IMR-90 (cell line): Measurements from ENCODE around the gene RNF14. TPM values are rescaled to one million over a fixed set of nuclear protein-coding genes. Genes with fewer than 3 reads are reported as not detected.

Experiments
- ATAC-seq: fragments of 200-7000 bp; cut with Tn5 transposase; 2 replicates; pipeline ENCODE4 v1.9.1; 2020; ENCODE audit warnings: low read depth, mild to moderate bottlenecking, moderate library complexity
- BruUV-seq: library from RNA; stranded (reverse); fragments of 400-500 nt; replicated peaks from 2 replicates; lab custom pipeline; 2021; lab: Mats Ljungman, UMichigan
- CTCF ChIA-PET: fragments of 300-600 bp; formaldehyde crosslinking; extraction: SDS; loops from one replicate; lab custom pipeline; 2021; ENCODE audit warnings: antibody characterized with exemption; lab: Yijun Ruan, JAX
- POLR2A ChIA-PET: fragments of 300-600 bp; sonication (Branson Sonifier 250); formaldehyde crosslinking; loops from one replicate; lab custom pipeline; 2022; ENCODE audit warnings: antibody characterized with exemption; ENCODE audit not compliant: unreplicated experiment; lab: Charles Lee
- DNase-seq: peaks from one replicate; pipeline ENCODE4 v3.0.0; 2013
- H2AFZ ChIP-seq: replicated peaks from 2 replicates; pipeline ENCODE3; 2013; ENCODE audit warnings: low read length, mild to moderate bottlenecking; ENCODE audit not compliant: poor library complexity
- H2AK5ac ChIP-seq: 2 replicates; pipeline ENCODE4 v1.6.1; 2013; ENCODE audit warnings: low read depth, low read length, inconsistent platforms
- H2AK9ac ChIP-seq: replicated peaks from 2 replicates; pipeline ENCODE3; 2013; ENCODE audit warnings: mild to moderate bottlenecking, low read depth, low read length, moderate library complexity; ENCODE audit not compliant: poor library complexity
- H2BK120ac ChIP-seq: 2 replicates; pipeline ENCODE4 v1.6.1; 2013; ENCODE audit warnings: low read depth, low read length, inconsistent platforms
- H2BK15ac ChIP-seq: 3 replicates; pipeline ENCODE4 v1.6.1; 2013; ENCODE audit warnings: low read depth, low read length, inconsistent platforms
- H2BK20ac ChIP-seq: 2 replicates; pipeline ENCODE4 v1.6.1; 2013; ENCODE audit warnings: low read depth, mild to moderate bottlenecking, inconsistent platforms, low read length, moderate library complexity
- H2BK5ac ChIP-seq: 2 replicates; pipeline ENCODE4 v1.6.1; 2013; ENCODE audit warnings: mild to moderate bottlenecking, low read depth, low read length, inconsistent platforms; ENCODE audit not compliant: poor library complexity, severe bottlenecking
- H3K14ac ChIP-seq: replicated peaks from 2 replicates; pipeline ENCODE4 v1.6.1; 2013; ENCODE audit warnings: low read depth, low read length, inconsistent platforms
- H3K18ac ChIP-seq: 2 replicates; pipeline ENCODE4 v1.6.1; 2013; ENCODE audit warnings: low read depth, low read length, control low read depth
- H3K23ac ChIP-seq: 2 replicates; pipeline ENCODE4 v1.6.1; 2013; ENCODE audit warnings: low read depth, low read length, inconsistent platforms
- H3K27ac ChIP-seq: 2 replicates; pipeline ENCODE4 v1.5.1; 2013; ENCODE audit warnings: mild to moderate bottlenecking, control low read depth, low read length; ENCODE audit not compliant: insufficient read depth
- H3K27me3 ChIP-seq: 2 replicates; pipeline ENCODE4 v1.6.1; 2013; ENCODE audit warnings: low read length; ENCODE audit not compliant: control insufficient read depth, insufficient read depth
- H3K36me3 ChIP-seq: 2 replicates; pipeline ENCODE4 v1.6.1; 2013; ENCODE audit warnings: low read length, mixed read lengths; ENCODE audit not compliant: control insufficient read depth, insufficient read depth
- H3K4ac ChIP-seq: 2 replicates; pipeline ENCODE4 v1.6.1; 2013; ENCODE audit warnings: low read depth, low read length, inconsistent platforms
- H3K4me1 ChIP-seq: 2 replicates; pipeline ENCODE4 v1.6.1; 2013; ENCODE audit warnings: low read length, mixed read lengths; ENCODE audit not compliant: control insufficient read depth, insufficient read depth
- H3K4me2 ChIP-seq: 2 replicates; pipeline ENCODE4 v1.6.1; 2013; ENCODE audit warnings: low read depth, mild to moderate bottlenecking, control low read depth, low read length, moderate library complexity
- H3K4me3 ChIP-seq: 2 replicates; pipeline ENCODE4 v1.5.1; 2013; ENCODE audit warnings: low read depth, mild to moderate bottlenecking, control low read depth, low read length, moderate library complexity; ENCODE audit not compliant: insufficient read depth
- H3K56ac ChIP-seq: 2 replicates; pipeline ENCODE4 v1.6.1; 2013; ENCODE audit warnings: low read length, inconsistent platforms; ENCODE audit not compliant: insufficient read depth; ENCODE audit errors: extremely low read depth
- H3K79me1 ChIP-seq, 2 experiments: 2 replicates each; pipeline ENCODE4 v1.6.1; 2013; ENCODE audit warnings: low read length in 2 of 2, inconsistent platforms in 1 of 2, low read depth in 1 of 2
- H3K9ac ChIP-seq: 2 replicates; pipeline ENCODE4 v1.6.1; 2013; ENCODE audit warnings: low read depth, low read length, control low read depth
- H3K9me1 ChIP-seq: 2 replicates; pipeline ENCODE4 v1.6.1; 2013; ENCODE audit warnings: low read length, inconsistent platforms; ENCODE audit not compliant: insufficient read depth
- H3K9me3 ChIP-seq: 2 replicates; pipeline ENCODE4 v1.6.1; 2013; ENCODE audit warnings: low read length; ENCODE audit not compliant: control insufficient read depth, insufficient read depth
- H4K20me1 ChIP-seq: 2 replicates; pipeline ENCODE4 v1.6.1; 2013; ENCODE audit warnings: low read length, inconsistent platforms; ENCODE audit not compliant: insufficient read depth
- H4K5ac ChIP-seq: 2 replicates; pipeline ENCODE4 v1.6.1; 2013; ENCODE audit warnings: mild to moderate bottlenecking, low read depth, low read length, control low read depth
- H4K8ac ChIP-seq, 2 experiments: 2 replicates each; pipeline ENCODE4 v1.6.1; 2013; ENCODE audit warnings: low read depth in 2 of 2, low read length in 2 of 2, control low read depth in 1 of 2, inconsistent platforms in 1 of 2
- H4K91ac ChIP-seq: 2 replicates; pipeline ENCODE4 v1.6.1; 2013; ENCODE audit warnings: low read depth, low read length, inconsistent platforms; ENCODE audit not compliant: insufficient read depth
- CHD1 ChIP-seq: IDR thresholded peaks from 2 replicates; pipeline ENCODE4 v1.6.1; 2012; ENCODE audit warnings: low read depth, low read length, improper control_type of control experiment
- MXI1 ChIP-seq: IDR thresholded peaks from 2 replicates; pipeline ENCODE4 v1.6.1; 2012; ENCODE audit warnings: low read depth, mild to moderate bottlenecking, low read length, moderate library complexity, borderline replicate concordance
- RCOR1 ChIP-seq: IDR thresholded peaks from 2 replicates; pipeline ENCODE4 v1.6.1; 2012; ENCODE audit warnings: mild to moderate bottlenecking, low read length, improper control_type of control experiment; ENCODE audit not compliant: insufficient replicate concordance
- WGBS, 2 experiments: methylation state at CpG; one replicate each; pipeline versions ENCODE4 v1.1.5 to v1.1.7; 2013; ENCODE audit warnings: missing lambda C conversion rate in 2 of 2; ENCODE audit not compliant: insufficient read length in 1 of 2; ENCODE audit errors: extremely low coverage in 2 of 2; 5-methylcytosine and 5-hydroxymethylcytosine counted together
- dilution Hi-C: fragments of 300-500 bp; cut with HindIII; formaldehyde crosslinking; loops from one replicate; pipeline ENCODE4 v1.14.3; 2018; ENCODE audit warnings: low sequenced_read_pairs; ENCODE audit not compliant: unreplicated experiment
- in situ Hi-C: fragments of 300-500 bp; cut with MboI; formaldehyde crosslinking; loops from 3 replicates; pipeline ENCODE4 v1.14.3; 2019; ENCODE audit warnings: low sequenced_read_pairs, inconsistent platforms, mixed read lengths
- intact Hi-C: fragments of 100-400 bp; cut with micrococcal nuclease; formaldehyde crosslinking; loops from 2 replicates; pipeline ENCODE4 v1.10.0; 2022
- polyA plus RNA-seq, 3 experiments: library from polyadenylated mRNA; depleted of rRNA; stranded (reverse); fragments of >200 nt; gene quantifications; 2 replicates each; pipeline ENCODE4 v1.2.3, GENCODE V29; 2012; ENCODE audit warnings: low replicate concordance in 1 of 3
- total RNA-seq: library from RNA; depleted of rRNA; stranded (reverse); fragments of >200 nt; gene quantifications from 2 replicates; pipeline ENCODE4 v1.2.3, GENCODE V29; 2012; rRNA removed
- TF ChIP-seq, protein P1 (sequence below): conservative IDR thresholded peaks from 2 replicates; pipeline ENCODE4 v1.5.1; 2012; ENCODE audit warnings: mild to moderate bottlenecking, low read depth, low read length, improper control_type of control experiment

The RNF14 gene
- total and polyA plus RNA-seq, 2 of the 4 experiments (the other 2 are of a cell fraction), result 36.1 to 106 TPM

- Histone ChIP-seq H4K20me1 (no peaks in the 10 kb centered on the region), H3K9ac (no peak overlapping the region), H3K18ac (no peak overlapping the region), H3K27me3 (peaks cover 4% of the 10 kb centered on the region), H2AK5ac (no peak overlapping the region), H3K4me3 (no peak overlapping the region), H3K23ac (no peak overlapping the region), H3K14ac (no peak overlapping the region), H3K27ac (no peak overlapping the region), H3K79me1 (no peaks in the 10 kb centered on the region), H3K36me3 (no peaks in the 10 kb centered on the region), H2AFZ (no peak overlapping the region), H2BK120ac (no peak overlapping the region), H4K5ac (no peak overlapping the region), H2BK5ac (no peak overlapping the region), H2BK20ac (no peak overlapping the region), H2AK9ac (no peak overlapping the region), H3K4ac (no peak overlapping the region), H3K4me2 (no peak overlapping the region), H3K9me1 (no peaks in the 10 kb centered on the region), H3K4me1 (no peaks in the 10 kb centered on the region), H4K8ac (no peak overlapping the region), H2BK15ac (no peak overlapping the region), H3K9me3 (no peaks in the 10 kb centered on the region), H3K56ac (no peak overlapping the region), H4K91ac (no peak overlapping the region)
- ATAC-seq (no peak), DNase-seq (no peak)
- intact Hi-C loops, result no loop called here
- in situ Hi-C loops, result no loop called here
- BruUV-seq, result no TSS peak
- WGBS, 2 experiments, result no CpG with 5 or more reads among the region's 2 CpGs
- ChIA-PET POLR2A (no interaction called here), CTCF (interaction anchor here (1.0 kb wide), 1 partner anchor 15 kb away, joined by 3 read pairs; no protein-coding TSS in a partner anchor)
- TF ChIP-seq MXI1 (no peak), RCOR1 (no peak), CHD1 (no peak)
- TF ChIP-seq, protein P1, sequence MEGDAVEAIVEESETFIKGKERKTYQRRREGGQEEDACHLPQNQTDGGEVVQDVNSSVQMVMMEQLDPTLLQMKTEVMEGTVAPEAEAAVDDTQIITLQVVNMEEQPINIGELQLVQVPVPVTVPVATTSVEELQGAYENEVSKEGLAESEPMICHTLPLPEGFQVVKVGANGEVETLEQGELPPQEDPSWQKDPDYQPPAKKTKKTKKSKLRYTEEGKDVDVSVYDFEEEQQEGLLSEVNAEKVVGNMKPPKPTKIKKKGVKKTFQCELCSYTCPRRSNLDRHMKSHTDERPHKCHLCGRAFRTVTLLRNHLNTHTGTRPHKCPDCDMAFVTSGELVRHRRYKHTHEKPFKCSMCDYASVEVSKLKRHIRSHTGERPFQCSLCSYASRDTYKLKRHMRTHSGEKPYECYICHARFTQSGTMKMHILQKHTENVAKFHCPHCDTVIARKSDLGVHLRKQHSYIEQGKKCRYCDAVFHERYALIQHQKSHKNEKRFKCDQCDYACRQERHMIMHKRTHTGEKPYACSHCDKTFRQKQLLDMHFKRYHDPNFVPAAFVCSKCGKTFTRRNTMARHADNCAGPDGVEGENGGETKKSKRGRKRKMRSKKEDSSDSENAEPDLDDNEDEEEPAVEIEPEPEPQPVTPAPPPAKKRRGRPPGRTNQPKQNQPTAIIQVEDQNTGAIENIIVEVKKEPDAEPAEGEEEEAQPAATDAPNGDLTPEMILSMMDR, result no peak
- dilution Hi-C loops, result no loop called here
Observed at GRCh38 chr5:142038735-142039134, 69.8 kb downstream of the RNF14 start.

Other genes starting within 250 kb of the RNF14 start
- 0.83 and 0.90 TPM in 2 replicates for gene PCDH1, start 90.7 kb upstream of the RNF14 start, total RNA-seq
- 0.74 and 0.82 TPM in 2 replicates for gene PCDH1, start 90.7 kb upstream of the RNF14 start, polyA plus RNA-seq (2012; rRNA removed)
- 26.1 and 28.0 TPM in 2 replicates for gene DELE1, start 45.2 kb upstream of the RNF14 start, total RNA-seq
- gene DELE1, start 45.2 kb upstream of the RNF14 start, polyA plus RNA-seq (2012; rRNA removed), result 66.1 and 73.3 TPM in 2 replicates
- gene PCDH12, start 10.9 kb upstream of the RNF14 start, total RNA-seq, result under 0.01 and 0.18 TPM in 2 replicates
- 0.01 and 0.02 TPM in 2 replicates for gene PCDH12, start 10.9 kb upstream of the RNF14 start, polyA plus RNA-seq (2012; rRNA removed)
- gene GNPDA1, start 43.9 kb downstream of the RNF14 start, total RNA-seq, result 50.5 and 60.6 TPM in 2 replicates
- gene GNPDA1, start 43.9 kb downstream of the RNF14 start, polyA plus RNA-seq (2012; rRNA removed), result 19.6 and 23.1 TPM in 2 replicates
- 7.7 and 21.9 TPM in 2 replicates for gene NDFIP1, start 139.7 kb downstream of the RNF14 start, total RNA-seq
- gene NDFIP1, start 139.7 kb downstream of the RNF14 start, polyA plus RNA-seq (2012; rRNA removed), result 10.7 and 15.4 TPM in 2 replicates